CD4-positive, alpha-beta T cell treated with Interleukin-4 for 1 hour (primary cell): ENCODE results near the gene FBXO22.
A peak's percentile ranks its signal among the peaks of the same experiment; 100 is the strongest.
"Not testable (repeated sequence)": the region's sequence is repeated elsewhere in the genome, so short reads cannot be mapped to it uniquely, and the experiment has no call there.

Experiments used
- DNase-seq, 2 donors: peaks; one replicate each; pipeline ENCODE4 v3.0.0-alpha.2; 2020 to 2022

FBXO22 gene

GRCh38 chr15:75921732-75922703, 18.3 kb downstream of the FBXO22 start:
- peak; percentile 13 to 45 for DNase-seq

GRCh38 chr15:75923756-75924155, 20.1 kb downstream of the FBXO22 start:
- DNase-seq: peak in 1 of 2 donors; percentile 6

- no peak for DNase-seq
These were observed 20.9 kb downstream of the FBXO22 start for GRCh38 chr15:75924576-75924975.

- no peak for DNase-seq
These were observed 21.8 kb downstream of the FBXO22 start for GRCh38 chr15:75925440-75925839.

GRCh38 chr15:75926931-75927330, 23.3 kb downstream of the FBXO22 start:
- no peak for DNase-seq

GRCh38 chr15:75927601-75928000, 23.9 kb downstream of the FBXO22 start:
- no peak for DNase-seq

GRCh38 chr15:75928680-75929608, 25.3 kb downstream of the FBXO22 start:
- DNase-seq: no peak

GRCh38 chr15:75929799-75930565, 26.3 kb downstream of the FBXO22 start:
- DNase-seq: no peak

- DNase-seq: no peak
These were observed 27.2 kb downstream of the FBXO22 start for GRCh38 chr15:75930866-75931265.

GRCh38 chr15:75942464-75942863, 38.8 kb downstream of the FBXO22 start:
- no peak for DNase-seq

GRCh38 chr15:75943246-75943645, 39.6 kb downstream of the FBXO22 start:
- DNase-seq: no peak

GRCh38 chr15:75943713-75944215, 40.1 kb downstream of the FBXO22 start:
- no peak for DNase-seq

GRCh38 chr15:75945953-75946352, 42.3 kb downstream of the FBXO22 start:
- no peak for DNase-seq

GRCh38 chr15:75947092-75947491, 43.4 kb downstream of the FBXO22 start:
- no peak for DNase-seq

GRCh38 chr15:75948761-75949296, 45.2 kb downstream of the FBXO22 start:
- DNase-seq: no peak

- no peak for DNase-seq
These were observed 48.8 kb downstream of the FBXO22 start for GRCh38 chr15:75952525-75952924.

- no peak for DNase-seq
These were observed 52.0 kb downstream of the FBXO22 start for GRCh38 chr15:75955720-75956119.

GRCh38 chr15:75961331-75961730, 57.7 kb downstream of the FBXO22 start:
- no peak for DNase-seq

GRCh38 chr15:75966073-75966472, 62.4 kb downstream of the FBXO22 start:
- DNase-seq: no peak

- DNase-seq: not testable (repeated sequence)
These were observed 73.1 kb downstream of the FBXO22 start for GRCh38 chr15:75976766-75977165.

GRCh38 chr15:75981149-75981815, 77.6 kb downstream of the FBXO22 start:
- DNase-seq: no peak

- no peak for DNase-seq
These were observed 78.8 kb downstream of the FBXO22 start for GRCh38 chr15:75982468-75982867.
